Nephron (organoid): ENCODE data around the gene LRRC4.

Experiments
- H3K27ac Mint-ChIP-seq, 3 experiments: 2 replicates each; pipeline ENCODE4 v1.8.0; 2020; ENCODE audit warnings: mixed read lengths in 3 of 3, mild to moderate bottlenecking in 2 of 3, moderate library complexity in 1 of 3
- H3K27me3 Mint-ChIP-seq: 2 replicates; pipeline ENCODE4 v1.8.0; 2021; ENCODE audit warnings: low read depth, mild to moderate bottlenecking, moderate library complexity, mixed read lengths
- H3K36me3 Mint-ChIP-seq: 2 replicates; pipeline ENCODE4 v1.8.0; 2020; ENCODE audit warnings: low read depth, mixed read lengths
- H3K4me1 Mint-ChIP-seq: 2 replicates; pipeline ENCODE4 v1.8.0; 2020; ENCODE audit warnings: mixed read lengths
- H3K4me3 Mint-ChIP-seq, 3 experiments: 2 replicates each; pipeline ENCODE4 v1.8.0; 2020; ENCODE audit warnings: mild to moderate bottlenecking in 3 of 3, mixed read lengths in 3 of 3, moderate library complexity in 2 of 3
- H3K9me3 Mint-ChIP-seq: 2 replicates; pipeline ENCODE4 v1.8.0; 2020; ENCODE audit warnings: mixed read lengths
- CTCF ChIP-seq, 3 experiments: fragments of 200-600 bp; sonication (generic); IDR thresholded peaks; one replicate each; pipeline ENCODE4 v1.5.0; 2021; ENCODE audit warnings: antibody characterized with exemption in 3 of 3; ENCODE audit not compliant: unreplicated experiment in 3 of 3

The LRRC4 gene

GRCh38 chr7:128003167-128003566 lies 28.1 kb downstream of the LRRC4 start:
- H3K27ac Mint-ChIP-seq, result no peak overlapping the region
- H3K36me3 Mint-ChIP-seq, result no peaks in the 10 kb centered on the region
- H3K9me3 Mint-ChIP-seq, result no peaks in the 10 kb centered on the region
- TF ChIP-seq CTCF (IDR thresholded peaks at IDR 0.05; ENCODE audit: unreplicated experiment in 3 of 3), result no peak
- peaks cover 24% of the 10 kb centered on the region for H3K4me1 Mint-ChIP-seq
- no peaks in the 10 kb centered on the region for H3K27me3 Mint-ChIP-seq
- H3K4me3 Mint-ChIP-seq, result no peak overlapping the region

- Mint-ChIP-seq H3K36me3 (no peaks in the 10 kb centered on the region), H3K27me3 (no peaks in the 10 kb centered on the region), H3K9me3 (no peaks in the 10 kb centered on the region), H3K27ac (peak overlapping the region in 2 of 3 experiments; percentile 13 to 65), H3K4me1 (peaks cover 46% of the 10 kb centered on the region), H3K4me3 (no peak overlapping the region)
- TF ChIP-seq CTCF (IDR thresholded peaks at IDR 0.05; ENCODE audit: unreplicated experiment in 3 of 3), result no peak
Observed at GRCh38 chr7:128000854-128001265, 30.4 kb downstream of the LRRC4 start.

GRCh38 chr7:128000048-128000447 lies 31.2 kb downstream of the LRRC4 start:
- Mint-ChIP-seq H3K27ac (no peak overlapping the region), H3K36me3 (no peaks in the 10 kb centered on the region), H3K4me1 (peaks cover 49% of the 10 kb centered on the region), H3K27me3 (no peaks in the 10 kb centered on the region), H3K9me3 (no peaks in the 10 kb centered on the region), H3K4me3 (no peak overlapping the region)
- no peak for TF ChIP-seq CTCF (IDR thresholded peaks at IDR 0.05; ENCODE audit: unreplicated experiment in 3 of 3)

- no peak for TF ChIP-seq CTCF (IDR thresholded peaks at IDR 0.05; ENCODE audit: unreplicated experiment in 3 of 3)
- H3K27ac Mint-ChIP-seq, result peak overlapping the region in 2 of 3 experiments; percentile 32 to 81
- peaks cover 6% of the 10 kb centered on the region for H3K36me3 Mint-ChIP-seq
- H3K27me3 Mint-ChIP-seq, result no peaks in the 10 kb centered on the region
- H3K9me3 Mint-ChIP-seq, result no peaks in the 10 kb centered on the region
- no peak overlapping the region for H3K4me3 Mint-ChIP-seq
- peaks cover 51% of the 10 kb centered on the region for H3K4me1 Mint-ChIP-seq
Observed at GRCh38 chr7:127998671-127999070, 32.6 kb downstream of the LRRC4 start.

- no peak for TF ChIP-seq CTCF (IDR thresholded peaks at IDR 0.05; ENCODE audit: unreplicated experiment in 3 of 3)
- H3K27me3 Mint-ChIP-seq, result no peaks in the 10 kb centered on the region
Observed at GRCh38 chr7:127997226-127997922, 33.9 kb downstream of the LRRC4 start.

More at GRCh38 chr7:127997226-127997922, 33.9 kb downstream of the LRRC4 start:
- no peak overlapping the region for H3K4me3 Mint-ChIP-seq
- peaks cover 18% of the 10 kb centered on the region for H3K36me3 Mint-ChIP-seq
- H3K4me1 Mint-ChIP-seq, result peaks cover 51% of the 10 kb centered on the region
- no peaks in the 10 kb centered on the region for H3K9me3 Mint-ChIP-seq
- H3K27ac Mint-ChIP-seq, result peak overlapping the region; percentile 55 to 81 (median 77)
